Osteocyte (in vitro differentiated cells): ENCODE measurements around the gene RNF31. TPM values are rescaled to one million over a fixed set of nuclear protein-coding genes. Genes with fewer than 3 reads are reported as not detected.

ENCODE experiments used
- DNase-seq: peaks from one replicate; pipeline ENCODE4 v3.0.0; 2021; ENCODE audit warnings: mixed read lengths; ENCODE audit not compliant: unreplicated experiment; ENCODE audit errors: extremely low spot score
- H3K27ac Mint-ChIP-seq: one replicate; pipeline ENCODE4 v1.8.0; 2021; ENCODE audit warnings: mild to moderate bottlenecking, mixed read lengths; ENCODE audit not compliant: unreplicated experiment
- H3K27me3 Mint-ChIP-seq: one replicate; pipeline ENCODE4 v1.8.0; 2021; ENCODE audit warnings: mixed read lengths; ENCODE audit not compliant: unreplicated experiment
- H3K36me3 Mint-ChIP-seq: one replicate; pipeline ENCODE4 v1.8.0; 2021; ENCODE audit warnings: mixed read lengths; ENCODE audit not compliant: unreplicated experiment
- H3K4me1 Mint-ChIP-seq: one replicate; pipeline ENCODE4 v1.8.0; 2021; ENCODE audit warnings: mixed read lengths; ENCODE audit not compliant: unreplicated experiment
- H3K4me3 Mint-ChIP-seq: one replicate; pipeline ENCODE4 v1.8.0; 2021; ENCODE audit warnings: mild to moderate bottlenecking, moderate library complexity, mixed read lengths; ENCODE audit not compliant: unreplicated experiment
- H3K9me3 Mint-ChIP-seq: one replicate; pipeline ENCODE4 v1.8.0; 2021; ENCODE audit warnings: mixed read lengths; ENCODE audit not compliant: unreplicated experiment
- total RNA-seq: library from RNA; stranded (reverse); gene quantifications from 2 replicates; pipeline ENCODE4 v1.2.1, GENCODE V29; 2021
- TF ChIP-seq, protein P1 (sequence below): fragments of 200-600 bp; sonication (generic); IDR thresholded peaks from 2 replicates; pipeline ENCODE4 v1.5.0; 2021; ENCODE audit warnings: antibody characterized with exemption, mild to moderate bottlenecking, moderate library complexity

RNF31 gene
- total RNA-seq, 1 donor from 2014 or later: 65.9 TPM

DNA sequence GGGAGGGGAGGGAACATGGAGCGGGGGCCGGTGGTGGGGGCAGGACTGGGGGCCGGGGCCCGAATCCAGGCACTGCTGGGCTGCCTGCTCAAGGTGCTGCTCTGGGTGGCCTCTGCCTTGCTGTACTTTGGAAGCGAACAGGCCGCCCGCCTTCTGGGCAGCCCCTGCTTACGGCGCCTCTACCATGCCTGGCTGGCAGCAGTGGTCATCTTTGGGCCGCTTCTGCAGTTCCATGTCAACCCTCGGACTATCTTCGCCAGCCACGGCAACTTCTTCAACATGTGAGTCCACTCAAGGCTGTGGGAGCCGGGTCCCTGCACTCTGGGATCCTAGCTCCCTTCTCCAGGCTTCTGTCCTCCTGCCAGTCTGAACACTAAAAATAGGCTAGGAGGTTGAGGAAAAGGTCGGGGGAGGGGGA, 15.7 kb upstream of the RNF31 start:
- Mint-ChIP-seq H3K4me1 (peaks cover 5% of the 10 kb centered on the region), H3K4me3 (no peak overlapping the region), H3K27ac (no peak overlapping the region), H3K27me3 (no peaks in the 10 kb centered on the region), H3K36me3 (no peaks in the 10 kb centered on the region), H3K9me3 (no peaks in the 10 kb centered on the region)
- DNase-seq: no peak
- TF ChIP-seq, protein P1, sequence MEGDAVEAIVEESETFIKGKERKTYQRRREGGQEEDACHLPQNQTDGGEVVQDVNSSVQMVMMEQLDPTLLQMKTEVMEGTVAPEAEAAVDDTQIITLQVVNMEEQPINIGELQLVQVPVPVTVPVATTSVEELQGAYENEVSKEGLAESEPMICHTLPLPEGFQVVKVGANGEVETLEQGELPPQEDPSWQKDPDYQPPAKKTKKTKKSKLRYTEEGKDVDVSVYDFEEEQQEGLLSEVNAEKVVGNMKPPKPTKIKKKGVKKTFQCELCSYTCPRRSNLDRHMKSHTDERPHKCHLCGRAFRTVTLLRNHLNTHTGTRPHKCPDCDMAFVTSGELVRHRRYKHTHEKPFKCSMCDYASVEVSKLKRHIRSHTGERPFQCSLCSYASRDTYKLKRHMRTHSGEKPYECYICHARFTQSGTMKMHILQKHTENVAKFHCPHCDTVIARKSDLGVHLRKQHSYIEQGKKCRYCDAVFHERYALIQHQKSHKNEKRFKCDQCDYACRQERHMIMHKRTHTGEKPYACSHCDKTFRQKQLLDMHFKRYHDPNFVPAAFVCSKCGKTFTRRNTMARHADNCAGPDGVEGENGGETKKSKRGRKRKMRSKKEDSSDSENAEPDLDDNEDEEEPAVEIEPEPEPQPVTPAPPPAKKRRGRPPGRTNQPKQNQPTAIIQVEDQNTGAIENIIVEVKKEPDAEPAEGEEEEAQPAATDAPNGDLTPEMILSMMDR: no peak

DNA sequence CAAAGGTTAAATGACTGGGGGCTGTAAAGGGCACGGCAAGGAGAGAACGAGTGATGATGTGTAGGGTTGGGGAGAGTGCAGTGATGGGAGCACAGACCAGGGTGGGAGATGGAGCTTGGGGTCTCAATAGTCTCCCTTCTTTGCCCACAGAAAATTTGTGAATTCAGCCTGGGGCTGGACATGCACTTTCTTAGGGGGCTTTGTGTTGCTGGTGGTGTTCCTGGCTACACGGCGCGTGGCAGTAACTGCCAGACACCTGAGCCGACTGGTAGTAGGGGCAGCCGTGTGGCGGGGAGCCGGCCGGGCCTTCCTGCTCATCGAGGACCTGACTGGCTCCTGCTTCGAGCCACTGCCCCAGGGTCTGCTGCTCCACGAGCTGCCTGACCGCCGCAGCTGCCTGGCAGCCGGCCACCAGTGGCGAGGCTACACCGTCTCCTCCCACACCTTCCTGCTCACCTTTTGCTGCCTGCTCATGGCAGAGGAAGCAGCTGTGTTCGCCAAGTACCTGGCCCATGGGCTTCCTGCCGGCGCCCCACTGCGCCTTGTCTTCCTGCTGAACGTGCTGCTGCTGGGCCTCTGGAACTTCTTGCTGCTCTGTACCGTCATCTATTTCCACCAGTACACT, 15.1 kb upstream of the RNF31 start:
- DNase-seq: no peak
- Mint-ChIP-seq H3K4me1 (peaks cover 11% of the 10 kb centered on the region), H3K27ac (no peak overlapping the region), H3K36me3 (peaks cover 1% of the 10 kb centered on the region), H3K9me3 (no peaks in the 10 kb centered on the region), H3K4me3 (no peak overlapping the region), H3K27me3 (no peaks in the 10 kb centered on the region)
- TF ChIP-seq, protein P1: no peak

DNA sequence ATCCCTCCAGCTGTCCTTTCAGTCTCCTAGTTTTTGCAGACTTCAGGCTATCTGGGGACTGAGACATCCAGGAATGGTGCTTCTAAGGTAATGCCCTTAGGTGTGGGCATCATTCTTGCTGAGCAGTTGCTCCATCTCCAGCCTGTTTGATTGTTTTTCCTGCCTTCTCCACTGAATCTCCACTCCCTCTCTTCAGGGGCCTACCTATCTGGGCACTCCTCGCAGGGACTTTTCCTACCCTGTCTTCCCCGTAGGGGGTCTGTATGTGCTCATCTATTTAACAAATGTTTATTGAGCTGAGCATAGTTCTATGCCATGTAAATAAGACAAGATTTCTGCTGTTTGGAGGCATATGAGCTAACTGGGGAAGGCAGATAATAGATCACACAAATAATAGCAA, 14.3 kb upstream of the RNF31 start:
- Mint-ChIP-seq H3K36me3 (peaks cover 6% of the 10 kb centered on the region), H3K27ac (no peak overlapping the region), H3K9me3 (no peaks in the 10 kb centered on the region), H3K4me1 (peaks cover 12% of the 10 kb centered on the region), H3K27me3 (no peaks in the 10 kb centered on the region), H3K4me3 (no peak overlapping the region)
- DNase-seq: no peak
- TF ChIP-seq, protein P1: no peak

DNA sequence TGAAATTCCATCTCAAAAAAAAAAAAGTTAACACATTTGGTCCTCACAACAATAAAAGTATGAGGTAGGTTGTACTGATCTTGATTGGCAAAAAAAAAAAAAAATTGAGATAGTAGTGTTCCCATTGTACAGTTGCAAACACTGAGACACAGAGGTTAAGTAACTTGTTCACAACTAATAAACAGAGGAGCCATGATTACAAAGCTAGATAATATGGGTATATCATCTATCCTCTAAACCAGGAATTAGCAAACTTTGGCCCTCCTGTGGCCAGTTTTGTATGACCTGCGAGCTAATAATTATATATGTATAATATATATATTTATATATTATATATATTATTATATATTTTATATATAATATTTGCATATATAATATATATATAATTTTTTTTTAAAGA, 13.6 kb upstream of the RNF31 start:
- peaks cover 13% of the 10 kb centered on the region for H3K36me3 Mint-ChIP-seq
- H3K4me3 Mint-ChIP-seq: no peak overlapping the region
- H3K4me1 Mint-ChIP-seq: peaks cover 12% of the 10 kb centered on the region
- no peak for DNase-seq
- no peaks in the 10 kb centered on the region for H3K9me3 Mint-ChIP-seq
- TF ChIP-seq, protein P1: no peak
- H3K27me3 Mint-ChIP-seq: no peaks in the 10 kb centered on the region
- H3K27ac Mint-ChIP-seq: no peak overlapping the region

DNA sequence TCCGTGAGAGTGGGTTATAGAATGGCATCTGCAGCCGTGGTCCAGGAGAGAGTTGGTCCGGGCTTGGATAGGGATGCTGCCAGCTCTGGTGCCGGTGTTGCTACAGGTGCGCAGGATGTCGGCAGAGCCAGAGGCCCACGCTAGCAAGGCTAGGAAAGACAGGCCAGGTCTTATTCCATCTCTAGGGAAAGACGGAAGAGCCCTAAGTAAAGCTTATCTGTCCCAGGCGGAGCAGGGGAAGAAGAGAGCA, 11.8 kb upstream of the RNF31 start:
- Mint-ChIP-seq H3K36me3 (peaks cover 19% of the 10 kb centered on the region), H3K9me3 (no peaks in the 10 kb centered on the region), H3K27ac (peak overlapping the region; percentile 66), H3K4me1 (peaks cover 26% of the 10 kb centered on the region), H3K27me3 (no peaks in the 10 kb centered on the region), H3K4me3 (peak overlapping the region; percentile 79)
- TF ChIP-seq, protein P1: no peak
- DNase-seq: no peak
